Measurements from ENCODE around the gene NOL9.

DNA sequence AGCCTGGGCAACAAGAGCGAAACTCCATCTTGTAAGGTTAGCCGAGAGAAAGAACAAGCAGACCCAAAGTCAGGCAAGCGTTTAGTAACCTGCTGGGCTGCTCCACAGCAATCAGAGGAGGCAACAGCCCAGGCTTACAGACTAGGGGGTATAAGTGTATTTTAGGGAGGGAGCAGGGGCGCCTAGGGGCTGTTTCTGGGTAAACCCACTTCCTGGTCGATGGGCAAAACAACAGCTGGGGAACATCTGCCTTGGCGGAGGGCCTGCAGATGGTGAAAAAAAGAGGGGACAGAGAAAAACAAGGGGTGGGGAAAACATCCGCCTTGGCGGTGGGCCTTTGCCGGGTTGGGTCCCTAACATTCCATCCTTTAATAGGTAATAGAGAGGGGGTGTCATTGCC lies 6.0 kb upstream of the NOL9 start:
- TF ChIP-seq ZNF12 (CRISPR knock-in tag; IDR thresholded peaks at IDR 0.05) (no peak), MAFK (conservative IDR thresholded peaks at IDR 0.05 in 1 of 2, IDR thresholded peaks at IDR 0.05 in 1 of 2; ENCODE audit: low read length in 2 of 2) (no peak), POLR2A (IDR thresholded peaks at IDR 0.05; ENCODE audit: insufficient read depth in 1 of 2, low read depth in 2 of 2, low read length in 2 of 2) (no peak), TGIF2 (CRISPR knock-in tag; IDR thresholded peaks at IDR 0.05) (no peak)
- TF ChIP-seq, protein P1, sequence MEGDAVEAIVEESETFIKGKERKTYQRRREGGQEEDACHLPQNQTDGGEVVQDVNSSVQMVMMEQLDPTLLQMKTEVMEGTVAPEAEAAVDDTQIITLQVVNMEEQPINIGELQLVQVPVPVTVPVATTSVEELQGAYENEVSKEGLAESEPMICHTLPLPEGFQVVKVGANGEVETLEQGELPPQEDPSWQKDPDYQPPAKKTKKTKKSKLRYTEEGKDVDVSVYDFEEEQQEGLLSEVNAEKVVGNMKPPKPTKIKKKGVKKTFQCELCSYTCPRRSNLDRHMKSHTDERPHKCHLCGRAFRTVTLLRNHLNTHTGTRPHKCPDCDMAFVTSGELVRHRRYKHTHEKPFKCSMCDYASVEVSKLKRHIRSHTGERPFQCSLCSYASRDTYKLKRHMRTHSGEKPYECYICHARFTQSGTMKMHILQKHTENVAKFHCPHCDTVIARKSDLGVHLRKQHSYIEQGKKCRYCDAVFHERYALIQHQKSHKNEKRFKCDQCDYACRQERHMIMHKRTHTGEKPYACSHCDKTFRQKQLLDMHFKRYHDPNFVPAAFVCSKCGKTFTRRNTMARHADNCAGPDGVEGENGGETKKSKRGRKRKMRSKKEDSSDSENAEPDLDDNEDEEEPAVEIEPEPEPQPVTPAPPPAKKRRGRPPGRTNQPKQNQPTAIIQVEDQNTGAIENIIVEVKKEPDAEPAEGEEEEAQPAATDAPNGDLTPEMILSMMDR (CRISPR knock-in tag; IDR thresholded peaks at IDR 0.05): no peak
